Non-pigmented ciliary epithelial cell (primary cell): ENCODE data around the gene NAT9.
A peak's percentile ranks its signal among the peaks of the same experiment; 100 is the strongest.

ENCODE experiments used
- DNase-seq: peaks from one replicate; pipeline ENCODE4 v3.0.0-alpha.2; 2010; ENCODE audit warnings: low read depth

The NAT9 gene, protein sequence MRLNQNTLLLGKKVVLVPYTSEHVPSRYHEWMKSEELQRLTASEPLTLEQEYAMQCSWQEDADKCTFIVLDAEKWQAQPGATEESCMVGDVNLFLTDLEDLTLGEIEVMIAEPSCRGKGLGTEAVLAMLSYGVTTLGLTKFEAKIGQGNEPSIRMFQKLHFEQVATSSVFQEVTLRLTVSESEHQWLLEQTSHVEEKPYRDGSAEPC

DNA sequence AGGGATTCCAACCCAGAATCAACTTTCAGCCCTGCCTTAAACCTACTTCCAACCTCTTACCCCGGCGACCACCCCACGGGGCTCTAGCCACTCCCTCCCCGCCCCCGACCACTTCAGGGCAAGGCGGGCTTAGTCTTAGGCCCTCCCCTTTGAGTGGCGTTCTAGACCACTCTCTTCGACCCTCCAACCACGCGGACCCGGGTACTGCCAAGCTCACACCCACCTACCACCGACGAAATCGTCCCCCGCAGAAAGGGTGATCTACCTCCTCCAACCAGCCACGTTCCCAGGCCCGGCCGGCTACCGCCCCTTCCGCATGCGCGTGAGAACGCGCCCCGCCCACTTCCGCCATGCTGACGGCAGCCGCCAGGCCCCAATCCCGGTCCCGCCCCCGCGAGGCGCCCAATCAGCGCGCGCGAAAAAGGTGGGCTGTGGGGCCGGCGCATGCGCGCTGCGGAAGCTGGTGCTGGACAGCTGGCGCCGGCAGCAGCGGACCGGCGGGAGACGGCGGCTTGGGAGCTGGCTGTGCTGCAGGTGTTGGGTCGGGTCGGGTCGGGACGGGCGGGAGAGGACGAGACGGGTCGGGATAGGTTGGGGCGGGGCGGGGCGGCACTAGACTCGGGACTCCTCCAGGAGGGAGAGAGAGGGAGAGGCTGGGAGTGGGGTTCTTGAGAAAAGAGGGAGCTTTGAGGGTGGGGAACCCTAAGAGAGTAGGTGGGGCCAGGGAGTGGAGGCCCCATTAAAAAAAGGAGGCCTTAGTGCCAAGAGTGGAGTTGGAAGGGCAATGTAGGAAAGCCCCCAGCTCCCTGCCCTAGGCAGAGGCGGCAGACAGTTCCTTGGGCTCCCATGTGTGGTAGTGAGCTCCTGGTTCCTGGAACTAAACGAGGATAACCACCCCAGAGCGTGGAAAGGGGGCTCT lies at the start of gene NAT9:
Gene NAT9 (minus strand): TSS at position 302 of the 919 bp plus-strand sequence. CDS start 647 bp downstream, outside the sequence.
- peak; percentile 65 for DNase-seq

DNA sequence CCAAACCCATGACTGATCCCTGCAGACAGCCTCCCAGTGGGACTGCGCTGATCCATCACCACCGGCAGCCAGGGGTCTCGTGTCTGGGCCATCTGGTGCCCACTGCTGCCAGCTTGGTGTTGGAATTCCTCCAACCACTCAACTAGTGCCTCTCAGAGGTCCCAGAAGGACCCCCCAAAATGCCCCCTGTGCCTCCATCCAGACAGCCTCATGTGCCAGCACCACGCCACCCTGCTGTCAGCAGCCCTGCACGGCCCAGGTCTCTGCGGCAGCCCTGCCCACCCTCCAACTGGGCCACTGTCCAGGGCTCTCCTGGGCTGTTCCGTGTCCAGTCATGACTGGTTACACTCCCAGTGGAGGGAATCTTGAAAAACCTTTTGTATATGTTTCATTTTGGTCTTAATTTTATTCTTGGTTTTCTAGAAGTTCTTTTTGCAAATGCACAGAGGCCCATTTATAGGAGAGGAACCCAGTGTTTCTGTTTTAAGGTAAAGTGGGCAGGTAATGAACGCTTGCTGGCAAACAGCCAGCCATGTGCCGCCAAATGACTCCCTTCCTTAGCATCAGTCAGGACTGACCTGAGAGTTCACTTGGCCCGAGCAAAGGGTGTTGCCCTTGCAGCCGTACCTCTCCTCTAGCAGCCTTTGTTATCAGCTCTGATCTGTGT lies 48.9 kb upstream of the NAT9 start:
- no peak for DNase-seq

DNA sequence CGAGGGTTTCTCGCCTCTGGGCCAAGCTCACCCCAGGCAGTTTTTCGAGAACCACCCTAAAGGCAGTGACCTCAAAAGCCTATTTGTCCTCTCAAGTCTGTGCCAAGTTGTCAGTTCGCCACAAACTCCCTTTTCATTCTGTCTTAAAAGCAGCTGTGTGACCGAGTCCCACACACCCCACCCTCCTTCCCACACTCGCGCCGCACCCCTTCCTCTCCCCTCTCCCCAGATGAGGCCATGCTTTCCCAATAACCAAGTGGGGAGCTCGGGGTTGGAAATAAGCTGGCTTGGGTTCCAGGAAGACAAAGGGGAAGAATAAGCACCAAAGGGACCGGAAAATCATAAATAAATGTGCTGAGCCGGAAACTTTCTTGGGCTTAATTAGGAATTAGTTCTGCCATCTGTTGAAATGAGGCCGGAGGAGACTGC lies 46.8 kb upstream of the NAT9 start:
- DNase-seq, result no peak

DNA sequence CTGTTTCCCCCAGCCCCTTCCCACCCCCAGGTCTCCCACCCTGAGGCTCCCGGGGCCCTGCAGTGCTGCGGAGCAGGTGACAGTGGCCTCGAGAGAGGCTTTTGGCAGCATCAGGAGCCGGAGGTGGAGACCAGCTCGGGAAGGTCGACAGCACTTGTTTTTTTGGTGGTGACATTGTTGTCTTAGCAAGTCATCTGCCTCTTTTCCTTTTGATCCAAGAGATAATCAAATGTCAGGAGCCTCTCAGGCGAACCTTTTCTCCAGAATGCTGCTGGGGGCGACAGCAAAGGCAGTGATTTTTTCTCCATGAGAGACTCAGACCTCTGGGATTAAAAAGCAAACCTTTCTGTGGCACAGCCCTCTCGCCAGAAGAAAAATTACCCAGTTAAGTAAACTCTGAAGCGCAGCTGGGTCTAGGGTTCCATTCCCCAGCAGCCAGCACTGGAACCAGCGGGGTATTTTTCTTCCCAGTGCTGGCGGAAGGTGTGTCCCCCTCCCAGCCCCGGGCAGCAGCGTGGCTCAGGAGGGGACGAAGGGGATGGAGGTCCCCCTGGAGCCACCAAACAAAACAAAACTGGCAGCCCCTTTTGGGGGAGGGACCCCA lies 46.3 kb upstream of the NAT9 start:
- no peak for DNase-seq

DNA sequence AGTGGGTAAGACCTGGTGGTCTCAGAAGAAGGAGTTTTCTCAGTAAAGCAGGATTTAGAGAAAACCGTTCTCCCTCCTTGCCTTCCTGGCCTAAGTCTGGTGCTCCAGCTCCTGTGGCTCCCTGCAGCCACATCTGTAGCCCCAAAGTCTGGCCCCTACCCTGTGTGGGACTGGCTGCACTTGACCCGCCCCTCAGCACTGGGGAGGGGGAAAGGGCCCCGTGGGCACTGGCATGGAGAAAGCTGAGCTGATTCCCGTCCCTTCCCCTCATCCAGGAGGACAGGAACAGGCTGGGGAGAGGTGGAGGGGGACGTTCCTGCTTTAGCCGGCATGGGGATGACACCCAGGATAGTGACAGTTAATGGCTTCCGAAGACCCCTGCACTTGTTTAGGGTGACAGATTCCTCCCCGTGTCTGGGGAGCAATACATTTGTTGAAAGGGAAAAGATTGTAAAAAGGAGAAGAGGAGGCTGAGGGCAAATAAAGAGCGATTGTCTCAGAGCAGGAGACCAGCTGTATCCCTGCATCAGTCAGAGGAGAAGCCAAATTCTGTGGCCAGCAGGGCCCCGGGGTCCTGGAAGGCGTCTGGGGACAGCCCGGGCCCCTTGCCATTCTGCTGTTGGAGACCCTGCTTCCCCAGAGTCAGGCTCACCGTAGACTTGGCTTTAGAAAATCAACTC lies 45.6 kb upstream of the NAT9 start:
- no peak for DNase-seq

DNA sequence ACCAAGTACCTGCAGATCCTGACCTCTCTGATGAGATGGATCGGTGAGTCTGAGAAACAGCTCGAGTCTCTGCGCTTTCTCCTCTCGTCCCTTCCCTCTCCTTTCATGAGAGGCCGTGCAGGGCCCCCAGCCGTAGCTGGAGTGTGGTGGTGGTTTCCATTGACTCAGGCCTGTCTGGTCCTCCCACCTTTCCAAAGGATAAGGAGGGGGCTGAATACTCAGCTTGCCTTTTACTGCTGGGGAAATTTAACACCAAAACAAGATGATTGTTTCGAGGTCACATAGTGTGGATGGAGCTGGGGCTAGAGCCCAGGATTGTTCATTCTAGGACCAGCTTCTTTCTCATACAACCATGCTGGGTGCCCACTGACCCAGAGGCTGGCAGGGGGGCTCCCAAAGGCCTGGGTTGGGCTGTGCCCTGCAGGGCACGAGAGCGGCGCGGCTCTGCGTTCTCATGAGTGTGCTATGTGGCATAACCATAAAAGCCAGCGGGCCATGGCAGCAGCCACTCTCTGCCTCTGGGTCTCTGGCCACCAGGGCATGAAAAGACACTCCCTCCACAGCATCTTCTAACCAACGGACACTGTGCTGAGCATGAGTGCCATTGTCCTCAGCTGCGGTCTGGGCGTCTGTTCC lies 43.8 kb upstream of the NAT9 start:
- no peak for DNase-seq

DNA sequence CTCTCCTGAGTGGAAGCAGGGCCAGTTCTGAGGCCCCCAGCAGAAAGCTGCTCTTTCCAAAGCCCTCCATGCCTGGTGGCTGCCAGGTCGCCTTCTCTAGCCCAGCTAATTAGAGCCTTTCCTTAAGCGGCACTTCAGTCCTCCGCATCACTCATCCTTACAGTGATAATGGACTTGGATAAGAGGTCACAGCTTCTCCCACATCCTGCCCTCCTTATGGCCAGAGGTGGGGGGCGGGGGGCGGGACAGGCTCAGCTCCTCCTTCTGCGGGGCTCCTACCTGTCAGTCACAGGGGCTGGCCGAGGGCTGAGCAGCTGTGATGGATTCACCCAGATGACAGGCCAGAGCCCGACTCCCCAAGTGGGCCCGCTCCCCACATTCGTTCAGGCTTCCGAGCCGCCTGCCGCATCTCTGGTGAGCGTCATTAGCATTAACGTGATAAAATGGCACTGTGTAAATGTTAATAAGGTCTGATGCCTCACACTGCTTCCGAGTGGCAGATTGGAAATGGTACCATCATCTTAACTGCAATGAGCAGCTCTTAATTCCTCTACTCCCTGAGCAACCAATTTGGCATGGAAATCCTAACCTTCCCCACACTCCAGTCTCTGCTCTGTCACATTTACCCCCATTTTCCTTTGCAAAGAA lies 42.3 kb upstream of the NAT9 start:
- DNase-seq, result no peak

DNA sequence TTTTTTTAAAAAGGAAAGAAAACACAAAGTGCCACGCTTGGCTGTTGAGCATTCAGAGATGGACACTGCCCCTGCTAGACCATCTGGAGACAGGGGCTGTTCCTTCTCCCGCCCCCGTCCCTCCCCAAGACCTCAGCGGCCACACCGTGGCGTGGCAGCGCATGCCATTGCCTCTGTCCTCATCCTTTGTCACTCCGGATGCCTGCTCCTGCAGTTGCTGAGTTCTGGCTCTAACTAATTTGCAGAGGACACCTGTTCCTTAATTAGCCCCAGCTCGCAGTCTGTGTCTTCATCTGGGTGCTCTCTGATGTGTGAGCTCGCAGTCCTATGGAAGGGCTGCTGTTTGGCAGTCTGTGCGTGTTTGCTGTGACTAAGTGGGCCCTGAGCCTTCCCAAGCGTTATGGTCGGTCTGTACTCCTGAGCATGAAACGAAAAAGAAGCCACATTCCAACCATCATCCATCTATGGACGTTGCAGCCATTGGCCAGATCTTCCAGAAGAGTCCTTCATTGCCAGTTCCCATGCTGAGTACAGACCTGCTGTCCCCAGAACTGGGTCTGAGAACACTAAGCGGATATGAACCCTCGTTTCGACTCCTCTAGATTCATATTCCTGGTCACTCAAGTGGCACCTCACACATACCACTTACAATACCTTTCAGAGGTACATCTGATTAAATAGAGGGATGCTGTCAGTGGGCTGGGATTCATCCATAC lies 40.9 kb upstream of the NAT9 start:
- DNase-seq, result no peak

DNA sequence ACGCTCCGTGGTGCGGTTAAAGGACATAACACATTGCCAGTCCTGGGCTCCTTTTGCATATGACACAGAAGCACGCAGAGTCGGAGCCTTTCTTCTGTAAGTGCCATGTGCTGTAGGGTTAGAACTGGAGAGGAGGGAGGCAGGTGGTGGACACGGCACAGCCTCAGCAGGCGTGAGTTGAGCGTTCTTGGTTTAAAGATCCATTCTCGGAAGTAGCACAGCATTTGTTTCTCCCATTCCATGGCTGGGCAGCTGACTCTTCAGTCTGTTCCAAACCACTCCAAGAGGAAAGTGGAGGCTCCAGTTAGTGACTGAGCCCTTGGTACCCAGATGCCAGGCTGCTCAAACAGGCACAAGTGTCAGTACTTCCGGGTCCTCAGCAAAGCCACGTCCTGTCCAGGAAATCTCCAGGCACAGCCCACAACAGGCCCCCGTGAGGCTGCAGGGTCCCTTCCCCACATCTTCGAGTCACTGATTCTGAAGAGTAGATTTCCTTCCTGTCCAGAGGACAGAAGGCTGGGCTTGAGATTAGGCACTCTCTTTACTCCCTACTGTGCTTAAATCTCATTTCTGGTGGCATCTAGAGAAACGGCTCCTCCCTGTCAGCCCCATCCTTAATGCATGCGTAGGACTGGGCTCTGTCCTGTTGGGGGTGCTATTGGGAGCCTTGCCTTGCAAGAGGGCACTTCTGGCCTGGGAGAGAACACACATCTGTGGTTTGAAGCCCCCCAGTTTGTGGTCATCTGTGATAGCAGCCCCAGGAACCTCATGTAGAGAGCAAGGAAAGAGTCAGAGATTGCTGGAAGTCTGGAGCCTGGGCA lies 39.6 kb upstream of the NAT9 start:
- no peak for DNase-seq

DNA sequence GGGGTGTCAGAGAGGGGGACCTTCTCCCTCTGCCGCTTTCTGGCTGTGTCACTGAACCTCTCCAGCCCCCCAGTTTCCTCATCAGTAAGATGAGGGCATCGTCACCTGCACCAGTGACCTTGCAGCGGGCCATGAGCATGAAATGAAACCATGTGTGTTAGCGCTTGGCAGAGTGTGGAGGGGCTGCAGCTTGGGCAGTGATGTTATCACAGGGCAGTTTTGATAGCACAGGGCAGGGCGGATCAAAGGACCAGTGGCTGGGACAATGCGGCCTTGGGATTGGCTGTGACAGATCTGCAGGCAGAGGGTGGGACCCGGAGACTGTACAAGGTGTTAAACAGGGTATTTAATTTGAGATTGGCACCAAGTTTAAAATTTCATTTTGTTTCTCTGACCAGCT lies 38.9 kb upstream of the NAT9 start:
- no peak for DNase-seq

DNA sequence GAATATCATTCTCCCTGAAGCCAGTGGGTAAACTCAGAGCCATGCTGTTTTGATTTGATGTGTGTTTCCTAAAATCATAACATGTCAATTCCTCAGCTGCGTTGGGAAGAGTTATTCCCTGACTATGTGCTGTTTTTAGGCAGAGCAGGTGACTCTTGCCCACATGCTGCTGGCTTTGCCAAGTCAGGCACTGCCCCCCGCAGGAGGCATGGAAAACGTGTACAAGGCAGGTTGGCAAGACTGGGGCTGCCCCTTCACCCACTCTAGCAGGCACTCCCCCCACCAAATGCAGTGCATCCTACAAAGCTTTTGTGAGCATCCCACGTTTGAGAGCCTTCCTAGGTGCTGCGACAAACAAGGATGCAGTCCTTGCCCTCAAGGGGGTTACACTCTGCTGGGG lies 38.3 kb upstream of the NAT9 start:
- DNase-seq, result no peak

DNA sequence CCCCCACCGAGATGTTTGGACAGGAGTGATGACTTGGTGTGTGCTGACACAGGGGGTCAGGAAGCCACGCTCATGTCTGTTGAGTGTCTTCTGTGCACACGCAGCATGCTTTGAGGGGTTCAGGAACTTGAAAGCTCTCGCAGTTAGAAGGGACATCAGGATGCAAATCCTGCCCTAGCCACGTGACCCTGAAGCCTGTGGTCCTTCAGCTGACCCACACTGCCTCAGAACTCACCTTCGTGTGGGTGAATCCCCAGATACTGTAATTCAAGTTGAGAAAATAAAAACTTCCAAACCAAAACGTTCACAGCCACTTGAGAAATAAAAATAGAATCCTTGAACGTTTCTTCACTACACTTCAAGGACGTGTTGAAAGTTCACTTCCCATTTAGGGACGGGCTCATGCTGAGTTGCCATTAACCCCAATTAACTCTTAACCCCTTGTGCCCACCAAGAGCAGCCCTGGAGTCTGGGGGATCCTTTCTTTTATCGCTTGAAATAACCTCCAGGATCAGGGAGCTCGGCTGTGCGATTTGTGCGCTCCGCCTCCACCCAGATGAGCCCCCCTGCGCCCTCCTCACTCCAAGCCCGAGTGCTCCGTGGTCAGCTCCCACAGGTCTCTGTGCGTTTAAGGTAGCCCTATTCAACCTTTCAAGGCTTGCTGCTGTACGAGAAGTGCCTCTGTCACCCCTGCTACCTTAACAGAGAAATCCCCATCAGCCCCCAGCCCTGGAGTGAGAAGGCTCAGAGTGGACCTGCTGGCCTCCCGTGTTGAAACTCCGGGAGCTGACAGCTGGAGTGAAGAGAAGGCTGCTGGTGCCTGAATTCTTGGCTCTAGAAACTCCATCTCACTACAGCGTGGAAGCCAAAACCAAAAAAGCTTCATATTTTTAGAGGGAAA lies 36.2 kb upstream of the NAT9 start:
- DNase-seq, result no peak

DNA sequence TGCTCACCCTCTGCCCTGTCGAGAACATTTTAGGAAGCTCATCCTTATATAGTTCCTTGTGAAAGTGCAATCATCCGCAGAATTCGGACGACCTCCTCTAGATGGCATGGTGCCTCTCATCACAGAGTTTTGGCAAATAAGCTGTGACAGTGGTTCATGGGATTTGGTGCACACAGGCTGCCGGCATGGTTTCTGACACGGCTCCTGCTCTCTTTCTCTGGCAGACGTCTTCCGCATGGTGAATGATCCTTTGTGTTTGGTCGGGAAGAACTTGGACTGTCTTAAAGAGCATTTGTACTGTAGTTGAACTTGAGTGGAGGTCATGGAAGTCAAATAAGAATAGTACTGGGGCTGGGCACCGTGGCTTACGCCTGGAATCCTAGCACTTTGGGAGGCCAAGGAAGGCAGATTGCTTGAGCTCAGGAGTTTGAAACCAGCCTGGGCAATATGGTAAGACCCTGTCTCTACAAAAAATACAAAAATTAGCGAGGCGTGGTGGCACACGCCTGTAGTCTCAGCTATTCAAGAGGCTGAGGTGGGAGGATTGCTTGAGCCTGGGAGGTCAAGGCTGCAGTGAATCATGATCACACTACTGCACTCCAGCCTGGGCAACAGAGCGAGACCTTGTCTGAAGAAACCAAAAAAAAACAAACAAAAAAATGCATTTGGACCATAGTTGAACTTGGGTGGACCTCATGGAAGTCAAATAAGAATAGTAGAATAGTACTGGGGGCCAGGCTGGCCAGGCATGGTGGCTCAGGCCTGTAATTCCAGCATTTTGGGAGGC lies 34.7 kb upstream of the NAT9 start:
- no peak for DNase-seq

DNA sequence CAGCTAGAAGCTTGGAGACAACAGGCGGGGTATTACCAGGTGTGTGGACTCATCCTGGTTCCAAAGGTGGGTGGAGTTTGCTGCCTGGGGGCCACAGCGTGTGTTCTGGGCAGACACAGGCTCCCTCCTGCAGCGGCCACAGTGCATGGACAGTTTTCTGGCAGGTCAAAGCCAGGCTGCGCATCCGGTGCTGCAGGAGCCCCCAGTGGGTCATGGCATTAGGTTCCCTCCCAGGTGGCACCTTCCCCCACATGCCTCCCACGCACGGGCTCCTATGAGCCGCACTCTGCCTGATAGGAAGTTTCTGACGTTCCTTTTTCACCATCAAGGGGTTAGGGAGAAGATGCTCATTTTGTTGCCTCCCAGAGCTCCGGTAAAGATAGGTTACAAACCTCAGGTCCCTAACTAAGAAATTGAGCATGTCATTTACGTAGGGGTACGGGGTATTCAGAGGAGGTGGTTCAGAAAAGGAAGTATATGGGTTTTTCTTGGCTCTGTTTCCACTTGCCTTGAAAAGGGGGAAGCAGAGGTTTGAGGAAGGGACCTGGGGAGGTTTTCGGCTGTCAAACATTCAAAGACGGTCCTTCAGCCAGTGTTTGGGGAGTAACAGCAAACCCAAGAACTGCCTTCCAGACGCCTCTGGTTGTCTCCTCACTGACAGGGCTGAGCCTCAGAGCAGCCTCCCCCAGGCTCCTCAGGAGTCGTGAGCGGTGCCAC lies 32.7 kb upstream of the NAT9 start:
- DNase-seq, result no peak

DNA sequence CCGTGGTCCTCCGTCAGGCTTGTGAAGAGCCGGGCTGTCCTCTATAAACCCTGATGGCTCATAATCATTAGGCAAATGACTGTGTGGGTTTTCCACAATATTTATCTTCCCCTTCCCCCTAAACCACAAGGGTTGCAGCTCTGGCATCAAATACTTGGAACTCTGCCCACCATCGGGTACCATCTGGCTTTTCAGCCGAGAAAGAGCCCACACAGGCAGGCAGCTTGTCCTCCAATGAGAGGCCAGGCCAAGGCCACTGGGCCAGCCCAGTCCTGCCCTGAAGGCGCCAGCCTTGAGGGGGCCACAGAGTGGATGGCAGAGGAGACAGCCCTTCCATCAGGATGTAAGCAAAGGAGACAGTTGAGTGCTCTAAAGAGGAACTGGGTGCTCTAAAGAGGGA lies 31.8 kb upstream of the NAT9 start:
- DNase-seq, result no peak

DNA sequence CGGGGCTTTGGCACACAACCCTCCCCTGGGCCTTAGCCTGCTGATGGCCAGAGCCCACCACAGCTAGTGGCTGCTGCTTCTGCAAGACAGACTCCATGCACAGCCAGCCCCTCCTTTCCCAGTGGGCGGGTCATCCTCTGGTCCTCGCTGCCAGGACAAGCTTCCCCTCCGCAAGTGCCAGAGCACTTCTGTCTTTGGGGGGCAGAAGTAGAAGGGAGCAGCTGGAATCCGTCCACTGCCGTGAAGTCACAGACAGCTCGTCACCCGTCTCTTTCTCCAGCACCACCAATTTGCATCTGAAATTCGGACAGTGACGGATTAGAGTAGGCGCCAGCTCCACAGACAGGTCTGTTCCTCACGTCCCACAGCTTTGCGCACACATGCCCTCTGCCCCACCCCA lies 31.3 kb upstream of the NAT9 start:
- DNase-seq, result no peak

DNA sequence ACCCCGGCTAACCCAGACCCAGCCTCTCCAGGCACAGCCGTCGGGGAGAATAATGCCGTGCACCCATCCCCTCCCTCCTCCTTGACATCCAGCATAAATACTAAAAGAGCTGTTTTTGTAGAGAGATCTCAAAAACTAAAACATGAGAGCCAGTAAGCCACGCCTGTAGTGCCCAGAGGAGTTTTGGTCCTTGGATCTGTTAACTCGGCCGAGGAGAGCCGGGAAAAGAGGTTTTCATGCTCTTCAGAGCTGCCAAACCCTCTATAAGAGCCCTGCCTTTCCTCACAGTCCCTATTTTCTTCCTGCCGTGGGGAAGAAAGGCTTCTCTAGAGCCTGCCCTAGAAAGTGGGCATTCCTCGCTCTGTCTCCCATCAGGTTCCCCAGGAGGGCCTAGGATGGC lies 30.2 kb upstream of the NAT9 start:
- no peak for DNase-seq
